GM18907 (cell line): ENCODE data around the gene C14orf132.

ENCODE experiments used
- ATAC-seq: cut with Tn5 transposase; IDR thresholded peaks from one replicate; pipeline ENCODE4 v1.9.1; 2021; ENCODE audit warnings: mild to moderate bottlenecking, moderate library complexity; ENCODE audit not compliant: unreplicated experiment

C14orf132 gene

DNA sequence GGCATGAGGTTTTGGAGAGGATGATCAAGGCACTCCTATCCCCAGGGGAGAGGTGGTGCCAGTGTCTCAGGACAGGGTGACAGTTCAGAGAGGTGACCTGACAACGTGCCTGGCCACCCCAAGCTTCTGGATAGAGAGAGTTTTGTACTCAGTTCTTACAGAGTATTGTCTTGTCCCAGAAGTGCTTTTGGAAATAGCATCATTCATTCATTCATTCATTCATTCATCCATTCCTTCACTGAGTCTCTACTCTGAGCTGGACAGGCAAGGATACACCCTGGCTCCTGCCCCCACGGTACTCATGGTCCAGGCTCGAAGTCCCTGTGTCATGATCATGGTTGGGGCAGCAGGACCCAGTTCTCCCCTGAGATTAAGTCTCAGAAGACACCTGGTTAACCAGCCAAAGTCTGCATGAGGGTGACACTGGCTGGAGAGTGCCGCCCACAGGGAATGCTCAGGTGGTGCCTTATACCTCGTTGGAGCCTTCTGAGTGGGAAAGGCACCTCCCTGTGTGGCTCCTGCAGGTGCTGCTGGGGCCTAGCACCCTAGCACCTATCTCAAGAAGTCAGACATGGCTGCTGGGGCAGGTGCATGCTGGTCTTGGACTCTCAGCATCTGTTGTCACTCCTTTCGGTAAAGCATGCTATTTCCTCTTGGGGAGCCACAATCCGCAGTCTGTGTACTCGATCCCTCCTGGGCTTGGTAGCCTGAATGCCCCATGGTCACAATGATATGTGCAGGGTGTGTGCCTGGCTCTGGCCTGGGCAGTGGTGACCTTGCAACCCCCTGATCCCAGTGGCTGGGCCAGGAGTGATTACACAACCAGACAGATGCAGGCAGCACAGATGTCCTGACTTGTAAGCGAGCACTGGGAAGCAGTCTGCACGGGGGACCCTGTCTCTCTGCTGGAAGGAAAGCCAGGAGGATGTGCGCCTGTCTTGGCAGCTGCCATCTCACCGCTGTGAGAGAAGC is 57.8 kb downstream of the C14orf132 start:
- no peak for ATAC-seq

DNA sequence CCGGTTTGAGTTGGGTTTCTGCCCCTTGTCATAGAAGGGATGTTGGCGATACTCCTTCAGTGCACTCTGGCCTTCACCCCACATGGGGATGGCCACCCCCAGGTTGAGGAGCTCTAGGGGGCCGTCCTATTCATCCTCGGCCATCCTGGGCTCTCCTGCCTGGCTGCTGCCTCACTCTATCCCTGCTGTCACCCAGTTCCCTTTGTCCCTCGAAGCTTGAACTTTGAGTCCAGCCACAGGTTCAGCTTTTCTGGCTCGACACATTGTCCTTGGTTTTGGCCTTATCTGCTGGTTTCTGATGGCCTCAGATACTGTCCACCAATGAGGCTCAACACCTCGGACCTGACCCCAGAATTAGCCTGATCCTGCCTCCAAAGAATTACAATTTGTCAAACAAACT is 58.6 kb downstream of the C14orf132 start:
- no peak for ATAC-seq

DNA sequence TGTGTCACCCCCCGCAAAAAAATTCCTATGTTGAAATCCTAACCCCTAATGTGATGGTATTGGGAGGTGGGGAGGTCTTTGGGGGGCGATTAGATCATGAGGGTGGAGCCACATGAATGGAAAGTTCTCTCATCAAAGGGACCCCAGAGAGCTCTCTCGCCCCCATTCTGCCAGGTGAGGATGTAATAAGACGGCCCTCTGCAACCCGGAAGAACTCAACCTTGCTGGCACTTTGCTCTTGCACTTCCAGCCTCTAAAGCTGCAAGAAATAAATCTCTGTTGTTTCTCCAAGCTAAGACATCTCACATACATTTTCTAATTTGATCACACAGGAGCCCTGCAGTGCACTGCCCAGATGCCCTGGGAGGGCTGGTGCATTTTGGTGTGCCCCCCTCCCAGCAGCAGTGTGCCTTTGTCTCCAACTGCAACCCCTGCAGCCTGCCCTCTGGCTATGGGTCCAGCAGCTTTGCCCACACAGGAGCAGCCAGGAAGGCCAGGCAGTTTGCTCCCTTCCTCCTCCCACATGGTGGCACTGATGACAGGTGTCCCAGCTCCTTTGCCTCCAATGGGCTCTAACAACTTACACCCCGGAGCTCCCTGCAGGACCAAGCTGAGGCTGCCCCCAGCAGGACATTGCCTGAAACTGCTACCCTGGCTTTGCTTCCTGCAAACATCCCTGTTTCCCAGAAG is 59.3 kb downstream of the C14orf132 start:
- ATAC-seq = no peak

DNA sequence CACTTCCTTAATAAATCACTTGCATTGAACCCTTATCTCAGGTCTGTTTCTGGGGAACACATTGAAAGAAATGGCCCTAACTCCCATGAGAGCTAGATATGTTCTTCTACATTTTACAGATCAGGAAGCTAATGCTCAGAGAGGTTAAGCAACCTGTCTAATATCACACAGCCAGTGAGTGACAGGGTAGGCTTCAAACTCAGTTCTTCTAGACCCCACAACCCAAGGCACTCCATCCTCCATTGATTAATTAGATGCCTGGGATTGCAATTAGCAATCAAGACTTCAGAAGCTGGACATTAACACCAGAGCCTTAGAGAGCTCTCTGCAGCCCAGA is 59.8 kb downstream of the C14orf132 start:
- ATAC-seq = no peak

DNA sequence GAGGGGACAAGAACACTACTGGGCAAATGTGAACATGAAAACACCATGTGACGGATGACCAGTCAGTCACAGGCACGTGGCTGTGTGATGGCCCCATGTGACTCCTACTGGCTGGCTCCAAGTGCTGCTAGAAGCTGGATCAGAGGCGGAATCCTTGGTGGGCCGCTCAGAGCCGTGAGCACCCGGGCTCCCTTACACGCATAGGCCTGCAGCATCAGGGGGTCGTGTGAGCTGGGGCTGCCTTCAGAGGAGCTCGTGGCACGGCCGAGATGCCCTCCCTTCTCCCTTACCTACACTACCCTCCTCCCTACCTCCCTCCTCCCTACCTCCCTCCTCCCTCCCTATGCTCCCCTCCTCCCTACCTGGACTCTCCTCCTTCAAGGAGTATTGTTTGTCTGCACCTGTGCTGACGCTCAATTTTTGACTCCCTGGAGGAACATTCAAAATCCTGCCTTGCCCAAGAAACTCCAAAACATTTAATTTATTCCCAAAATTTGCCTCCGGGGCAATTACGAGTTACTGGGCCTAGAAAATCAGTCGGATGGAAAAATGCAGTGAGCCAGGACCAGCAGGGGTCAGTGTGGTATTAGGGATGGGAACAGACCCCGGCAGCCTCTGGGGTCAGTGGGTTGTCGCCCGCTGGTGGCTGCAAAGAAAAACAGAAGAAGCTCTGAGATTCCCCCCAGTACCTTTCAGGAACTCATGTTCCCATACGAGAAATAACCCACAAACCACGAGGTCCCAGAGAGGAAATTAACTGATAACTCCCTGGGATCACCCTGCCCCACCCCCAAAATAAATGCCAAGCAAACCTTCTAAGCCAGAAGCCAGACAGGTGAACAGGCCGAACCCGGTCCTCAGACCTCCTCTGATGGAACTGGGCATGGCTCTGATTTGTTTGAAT is 61.3 kb downstream of the C14orf132 start:
- ATAC-seq = no peak

DNA sequence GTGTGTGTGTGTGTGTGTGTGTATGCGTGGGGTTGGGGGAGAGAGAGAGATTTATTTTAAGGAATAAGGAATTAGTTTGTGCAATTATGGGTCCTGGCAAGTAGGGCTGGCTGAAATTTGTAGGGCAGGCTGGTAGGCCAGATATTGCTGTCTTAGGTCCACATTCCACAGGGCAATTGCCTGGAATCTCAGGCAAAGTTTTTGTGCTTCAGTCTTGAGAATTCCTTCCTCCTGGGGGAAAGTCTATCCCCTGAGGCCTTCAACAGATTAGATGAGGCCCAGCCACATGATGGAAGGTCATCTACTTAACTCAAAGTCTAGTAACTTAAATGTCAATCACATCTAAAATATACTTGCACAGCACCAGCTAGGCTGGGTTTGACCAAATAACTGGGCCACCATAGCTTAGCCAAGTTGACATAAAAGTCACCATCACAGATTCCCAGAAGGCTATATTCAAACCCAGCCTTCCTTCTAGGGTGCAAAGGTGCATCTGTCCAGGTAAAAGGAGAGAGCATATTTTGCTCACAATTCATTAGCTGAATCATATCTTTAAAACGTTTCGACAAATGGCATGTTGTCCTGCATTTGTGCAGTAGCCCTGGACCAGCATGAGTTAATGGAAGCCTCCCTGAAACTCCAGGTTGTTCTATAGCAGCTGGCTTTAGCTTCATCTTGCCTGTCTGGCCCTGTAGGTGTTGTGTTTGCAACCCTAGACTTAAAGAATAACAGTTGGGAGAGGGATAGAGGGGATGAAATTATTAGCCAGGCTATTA is 63.1 kb downstream of the C14orf132 start:
- no peak for ATAC-seq

DNA sequence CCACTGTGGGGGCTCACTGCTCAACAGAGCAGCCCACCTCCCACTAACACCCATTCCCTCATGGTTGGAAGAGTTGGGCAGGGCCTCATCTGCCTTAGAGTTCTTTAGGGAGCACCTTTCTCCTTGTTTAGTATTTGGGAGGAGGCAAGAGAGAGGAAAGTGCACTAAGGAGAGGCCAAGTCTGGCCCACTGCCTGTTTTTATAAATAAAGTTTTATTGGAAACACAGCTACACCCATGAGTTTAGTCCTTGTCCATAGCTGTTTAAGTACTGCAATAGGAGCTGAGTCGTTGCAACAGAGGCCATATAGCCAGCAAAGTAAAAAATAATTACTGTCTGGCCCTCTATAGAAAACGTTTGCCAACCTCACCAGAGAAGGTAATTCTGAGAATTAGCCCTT is 63.9 kb downstream of the C14orf132 start:
- ATAC-seq = no peak

DNA sequence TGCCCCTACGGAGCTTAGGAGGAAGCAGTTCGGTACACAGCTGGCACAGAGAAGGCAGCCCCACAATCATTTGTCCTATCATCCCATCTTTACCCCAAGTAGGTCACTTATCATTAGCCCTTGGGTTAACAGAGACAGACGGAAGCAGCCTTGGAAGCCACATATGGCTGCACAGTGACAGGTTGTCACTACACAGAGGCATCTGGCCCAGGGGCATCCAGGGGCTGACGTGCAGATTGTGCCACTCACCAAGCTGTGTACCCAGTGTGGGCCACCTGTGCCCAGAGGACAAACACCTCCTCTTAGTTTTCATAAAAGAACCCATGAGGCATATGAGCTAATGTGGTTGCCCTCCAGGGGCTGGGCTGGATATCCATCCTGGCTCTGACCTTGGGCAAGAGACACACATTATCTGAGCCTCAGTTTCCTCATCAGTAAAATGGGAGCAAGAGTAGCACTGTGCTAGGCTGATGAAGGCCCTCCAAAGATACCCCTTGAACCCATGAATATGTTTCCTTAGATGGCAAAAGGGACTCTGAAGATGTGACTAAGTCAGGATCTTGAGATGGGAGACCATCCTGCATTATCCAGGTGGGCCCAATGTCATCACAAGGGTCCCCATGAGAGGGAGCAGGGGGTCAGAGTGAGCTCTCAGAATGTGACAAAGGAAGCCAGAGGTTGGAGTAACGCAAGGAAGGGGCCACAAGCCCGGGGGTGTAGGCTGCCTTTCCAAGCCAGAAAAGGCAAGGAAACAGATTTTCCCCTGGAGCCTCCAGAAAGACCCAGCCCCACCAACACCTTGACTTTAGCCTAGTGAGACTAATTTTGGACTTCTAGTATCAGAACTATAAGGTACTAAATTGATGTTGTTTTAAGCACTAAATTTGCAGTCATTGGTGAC is 64.6 kb downstream of the C14orf132 start:
- ATAC-seq = no peak

DNA sequence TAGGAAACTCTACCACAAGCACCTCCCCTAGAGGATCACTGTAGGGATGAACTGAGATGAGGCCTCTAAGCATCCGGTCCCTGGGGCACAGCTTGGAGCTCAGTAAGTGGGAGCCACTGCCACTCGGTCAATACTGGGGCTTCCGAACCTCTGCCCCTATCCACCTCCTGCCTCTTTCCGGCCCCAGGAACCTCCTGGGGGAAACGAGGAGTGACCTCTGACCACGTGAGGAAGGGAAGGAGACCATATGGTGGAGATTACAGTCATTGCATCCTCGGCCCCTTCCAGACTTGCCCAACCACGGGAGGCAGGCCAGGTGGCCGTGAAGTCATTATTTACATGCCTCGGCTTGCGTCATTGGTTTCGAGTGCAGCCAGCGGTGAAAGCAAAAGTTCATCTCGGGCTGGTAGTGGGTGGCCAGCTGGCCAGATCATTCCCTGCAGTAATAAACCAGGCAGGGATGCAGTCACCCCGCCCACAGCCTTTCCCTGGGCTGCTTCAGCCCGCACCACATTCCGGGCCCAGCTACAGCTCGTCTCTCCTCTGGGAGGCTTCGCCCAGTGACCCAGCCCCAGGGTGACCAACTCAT is 65.4 kb downstream of the C14orf132 start:
- ATAC-seq = no peak

DNA sequence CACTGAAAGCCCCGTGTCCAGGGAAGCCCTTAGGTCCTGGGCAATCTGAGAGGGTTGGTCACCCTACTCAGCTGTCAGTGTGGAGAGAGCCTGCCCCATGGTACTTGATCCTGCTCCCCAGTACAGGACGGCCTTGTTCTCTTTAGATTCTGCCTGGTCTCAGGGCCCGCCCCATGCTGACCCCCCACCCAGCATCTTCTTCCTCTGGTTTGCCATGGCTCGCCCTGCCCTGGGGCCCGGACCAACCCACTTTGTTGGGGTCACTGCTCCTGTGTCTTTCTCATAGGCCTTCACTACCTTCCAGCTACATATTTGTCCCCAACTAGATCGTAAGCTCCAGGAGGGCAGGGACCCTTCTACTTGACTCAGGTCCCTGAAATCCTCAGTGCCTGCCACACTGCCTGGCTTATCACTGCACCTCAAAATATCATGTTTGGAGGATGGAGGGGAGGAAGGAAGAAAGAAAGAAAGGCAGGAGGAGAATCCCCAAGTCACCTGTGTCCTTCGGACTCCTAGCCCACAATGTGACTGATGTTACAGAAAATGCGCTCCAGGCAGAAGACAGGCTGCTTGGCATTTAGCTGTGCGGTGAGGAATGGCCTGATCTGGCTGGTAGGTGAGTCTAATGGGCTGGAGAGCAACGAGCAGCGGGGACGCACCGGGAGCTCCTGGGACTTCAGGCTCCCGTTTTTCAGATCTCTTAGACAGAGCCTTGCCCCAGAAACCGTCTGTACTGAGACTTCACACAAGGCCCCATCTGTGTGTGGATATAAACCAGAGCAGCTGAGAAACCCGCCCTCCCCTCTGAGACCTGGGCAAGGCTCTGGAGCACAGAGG is 66.1 kb downstream of the C14orf132 start:
- no peak for ATAC-seq

DNA sequence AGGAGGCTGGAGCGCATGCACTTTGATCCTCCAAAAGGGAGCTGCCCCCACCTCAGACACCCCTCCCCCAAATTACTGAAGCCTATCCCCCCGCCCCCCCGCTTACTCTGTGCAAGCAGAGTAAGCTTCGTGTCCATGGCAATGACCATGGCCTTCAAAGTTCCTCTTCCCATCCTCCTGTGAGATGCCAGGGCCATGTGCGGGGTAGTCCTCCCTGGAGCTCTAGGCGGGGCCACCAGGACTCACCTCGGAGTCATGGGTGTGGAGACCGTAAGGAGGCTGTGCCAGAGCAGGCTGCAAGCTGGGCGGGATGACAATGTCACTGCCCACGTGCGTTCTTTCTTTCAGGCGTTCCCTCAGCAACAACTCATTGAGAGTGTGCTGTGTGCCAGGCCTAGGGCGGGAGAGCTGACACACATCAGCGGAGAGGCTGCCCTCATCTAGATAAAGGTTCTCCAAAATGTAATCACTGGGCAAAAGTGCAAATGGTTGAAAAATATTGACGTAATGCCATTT is 66.8 kb downstream of the C14orf132 start:
- no peak for ATAC-seq

DNA sequence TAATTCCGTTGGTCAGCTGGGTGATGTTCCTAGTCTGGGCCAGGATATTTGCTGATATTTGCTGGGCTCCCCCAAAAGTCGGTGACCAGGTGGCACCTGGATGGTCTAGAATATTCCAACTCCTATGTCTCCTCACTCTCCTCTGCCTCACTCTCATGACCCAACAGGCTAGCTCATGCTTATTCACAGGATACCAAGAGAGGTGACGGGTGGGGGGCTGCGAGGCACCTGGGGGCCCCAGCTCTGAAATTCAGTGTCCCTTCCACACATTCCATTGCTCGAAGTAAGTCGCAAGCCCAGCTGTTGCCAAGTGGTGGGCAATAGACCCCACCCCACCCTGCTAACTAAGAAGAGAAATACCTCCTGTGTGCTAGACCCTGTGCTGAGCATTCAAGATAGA is 67.7 kb downstream of the C14orf132 start:
- ATAC-seq = no peak

DNA sequence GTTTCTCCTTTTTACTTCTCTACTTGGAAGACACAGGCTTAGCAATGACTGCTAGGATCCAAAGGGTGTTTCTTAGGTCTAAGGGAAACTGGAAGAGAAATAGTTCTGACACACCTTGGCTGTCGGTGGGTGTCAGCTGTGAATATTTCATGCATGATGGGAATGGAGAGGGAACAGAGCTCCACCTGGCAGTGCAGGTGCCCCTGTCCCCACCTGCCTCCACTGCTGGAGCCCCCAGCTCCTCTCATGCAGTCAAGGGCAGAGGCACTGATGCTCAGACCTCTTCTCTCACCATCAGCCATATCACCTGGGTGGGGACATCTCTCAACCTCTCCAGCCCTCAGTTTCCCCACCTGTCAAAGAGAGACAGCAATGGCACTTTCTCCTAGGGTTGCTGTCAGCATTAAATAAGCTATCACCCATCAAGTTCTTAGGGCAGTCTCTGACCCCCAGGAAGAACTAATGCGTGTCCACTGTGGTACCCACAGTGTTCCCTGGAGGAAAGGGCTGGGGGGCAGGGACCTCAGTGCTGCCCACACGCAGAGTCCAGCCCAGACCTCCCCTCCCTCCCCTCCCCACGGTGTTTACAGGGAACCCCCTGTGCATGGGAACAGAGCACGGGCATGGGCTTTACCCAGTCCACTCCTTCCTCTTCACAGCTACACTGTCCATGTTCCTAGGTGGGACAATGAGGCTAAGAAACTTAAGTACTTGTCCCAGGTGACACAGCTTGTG is 69.1 kb downstream of the C14orf132 start:
- no peak for ATAC-seq

DNA sequence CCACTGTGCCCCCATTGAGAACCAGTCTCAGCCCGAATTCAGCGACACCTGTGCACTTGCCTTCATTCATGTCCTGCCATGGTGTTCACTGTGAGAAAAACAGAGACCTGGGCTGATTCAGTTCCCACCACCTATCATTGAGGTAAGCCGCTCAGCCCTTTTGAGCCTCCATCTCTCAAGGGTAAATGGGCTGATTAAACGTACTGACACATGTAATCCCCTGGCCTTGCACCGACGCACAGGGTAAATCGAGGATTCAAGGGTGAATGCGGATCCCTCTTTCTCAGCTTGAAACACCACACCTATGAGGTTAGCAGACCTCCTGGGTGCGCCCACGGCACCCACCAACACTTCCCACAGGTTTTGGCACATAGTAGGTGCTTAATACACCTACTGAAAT is 69.7 kb downstream of the C14orf132 start:
- no peak for ATAC-seq

DNA sequence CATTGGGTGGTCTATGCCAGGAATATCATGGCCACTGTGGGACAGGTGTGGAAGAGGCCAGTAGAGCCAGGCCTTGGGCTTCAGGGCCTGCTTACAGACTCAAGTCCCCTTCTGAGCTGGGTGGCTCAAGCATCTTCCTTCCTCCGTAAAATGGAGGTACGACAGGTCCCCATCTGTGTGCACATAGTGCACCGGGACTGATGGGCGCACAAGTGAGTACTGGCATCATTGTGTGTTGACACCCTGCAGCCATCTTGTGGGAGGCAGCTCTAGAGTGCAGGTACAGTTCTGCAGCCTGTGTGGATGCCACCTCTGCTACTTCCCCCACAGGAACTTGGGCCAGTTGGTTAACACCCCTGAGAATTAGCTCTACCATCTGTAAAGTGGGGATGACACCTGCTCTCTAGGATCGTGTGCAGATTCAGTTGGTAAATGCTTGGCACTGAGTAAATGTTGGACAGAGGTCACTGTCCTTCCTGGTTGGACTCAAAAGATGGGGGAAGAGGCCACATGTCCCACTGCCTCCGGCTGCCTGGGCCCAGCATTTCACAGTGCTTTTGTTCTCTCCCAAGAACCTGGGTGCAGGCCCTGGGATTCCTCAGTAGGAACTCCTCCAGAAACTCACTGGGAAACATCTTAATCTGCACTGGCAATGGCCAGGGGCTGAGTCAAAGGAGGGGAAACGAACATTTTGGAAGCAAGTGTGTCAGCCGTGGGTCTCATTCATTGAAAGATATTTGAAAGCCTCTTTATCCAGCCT is 70.6 kb downstream of the C14orf132 start:
- ATAC-seq = no peak

DNA sequence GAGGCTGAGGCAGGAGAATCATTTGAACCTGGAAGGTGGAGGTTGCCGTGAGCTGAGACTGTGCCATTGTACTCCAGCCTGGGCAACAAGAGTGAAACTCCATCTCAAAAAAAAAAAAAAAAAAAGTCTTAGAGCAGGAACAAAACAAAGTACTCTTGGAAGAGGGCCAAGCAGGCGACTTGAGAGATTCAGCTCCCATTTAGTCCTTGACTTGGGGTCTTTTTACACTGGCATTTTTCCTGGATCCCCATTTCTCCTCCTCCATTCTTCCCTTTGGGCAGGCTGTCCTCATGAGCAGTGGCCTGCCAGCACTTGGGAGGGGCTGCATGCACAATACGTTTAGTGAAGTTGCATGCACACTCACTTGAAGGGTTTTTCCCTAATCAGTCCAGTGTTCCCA is 72.9 kb downstream of the C14orf132 start:
- no peak for ATAC-seq

DNA sequence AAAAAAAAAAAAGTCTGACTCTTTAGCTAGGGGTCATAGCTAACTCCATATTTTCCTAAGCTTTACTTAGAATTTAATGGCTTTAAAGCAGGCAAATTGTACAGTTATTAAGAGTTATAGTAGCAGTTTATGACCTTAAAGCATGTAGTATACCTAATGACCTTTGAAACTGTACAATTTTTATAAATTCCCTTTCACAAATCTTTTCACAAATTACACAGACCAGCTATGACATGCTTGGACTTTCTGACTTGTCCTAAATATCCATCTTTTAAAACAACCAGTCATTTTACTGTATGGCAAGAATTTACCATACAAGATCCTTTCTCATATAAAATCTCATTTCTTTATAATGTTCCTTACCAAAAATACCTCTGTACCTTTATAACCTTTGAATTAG is 74.8 kb downstream of the C14orf132 start:
- no peak for ATAC-seq
